ENCODE measurements around the gene TMEM37.
"Not testable (repeated sequence)": the region's sequence is repeated elsewhere in the genome, so short reads cannot be mapped to it uniquely, and the experiment has no call there.

TMEM37 gene, protein sequence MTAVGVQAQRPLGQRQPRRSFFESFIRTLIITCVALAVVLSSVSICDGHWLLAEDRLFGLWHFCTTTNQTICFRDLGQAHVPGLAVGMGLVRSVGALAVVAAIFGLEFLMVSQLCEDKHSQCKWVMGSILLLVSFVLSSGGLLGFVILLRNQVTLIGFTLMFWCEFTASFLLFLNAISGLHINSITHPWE

DNA sequence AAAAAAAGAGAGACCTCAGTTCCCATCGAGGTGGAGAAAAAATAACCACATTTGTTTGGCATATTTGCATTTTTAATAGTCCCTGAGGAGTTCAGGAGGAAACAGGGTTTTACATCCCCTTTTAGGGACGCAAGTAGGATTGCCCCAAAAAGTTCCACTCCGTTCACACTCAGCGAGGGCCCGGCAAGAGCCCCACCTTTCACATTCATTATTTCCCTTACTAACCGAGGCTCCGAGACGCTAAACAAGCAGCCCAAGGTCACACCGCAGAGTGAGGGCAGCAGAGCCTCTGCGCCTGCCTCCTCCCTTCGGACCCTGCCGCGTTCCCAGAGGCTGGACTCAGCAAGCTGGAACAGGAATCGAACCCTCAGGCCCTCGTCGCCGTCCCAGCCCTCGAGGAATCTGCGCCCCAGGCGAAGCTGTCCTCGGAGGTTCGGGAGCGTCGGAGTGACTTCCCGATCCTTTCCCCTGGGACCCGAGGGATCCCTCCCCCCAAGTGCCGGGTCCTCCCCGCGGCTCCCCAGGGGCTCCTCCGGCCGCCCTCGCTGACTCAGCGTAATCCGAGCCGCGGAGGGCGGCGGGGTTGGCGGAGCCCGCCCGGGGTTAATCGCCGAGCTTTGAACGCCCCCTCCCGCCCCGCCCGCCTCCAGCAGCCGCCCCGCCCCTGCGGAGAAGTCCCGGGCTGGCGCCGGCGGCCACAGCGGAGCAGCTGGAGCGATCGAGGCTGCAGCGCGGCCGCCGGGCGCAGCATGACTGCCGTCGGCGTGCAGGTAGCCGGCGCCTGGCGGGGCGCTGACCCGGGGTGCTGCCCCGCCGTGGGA is at the start of gene TMEM37:
TMEM37 (plus strand) TSS at position 700 of the 821 bp plus-strand sequence; CDS start at position 750, 50 bp downstream.
- DNase-seq = no peak

DNA sequence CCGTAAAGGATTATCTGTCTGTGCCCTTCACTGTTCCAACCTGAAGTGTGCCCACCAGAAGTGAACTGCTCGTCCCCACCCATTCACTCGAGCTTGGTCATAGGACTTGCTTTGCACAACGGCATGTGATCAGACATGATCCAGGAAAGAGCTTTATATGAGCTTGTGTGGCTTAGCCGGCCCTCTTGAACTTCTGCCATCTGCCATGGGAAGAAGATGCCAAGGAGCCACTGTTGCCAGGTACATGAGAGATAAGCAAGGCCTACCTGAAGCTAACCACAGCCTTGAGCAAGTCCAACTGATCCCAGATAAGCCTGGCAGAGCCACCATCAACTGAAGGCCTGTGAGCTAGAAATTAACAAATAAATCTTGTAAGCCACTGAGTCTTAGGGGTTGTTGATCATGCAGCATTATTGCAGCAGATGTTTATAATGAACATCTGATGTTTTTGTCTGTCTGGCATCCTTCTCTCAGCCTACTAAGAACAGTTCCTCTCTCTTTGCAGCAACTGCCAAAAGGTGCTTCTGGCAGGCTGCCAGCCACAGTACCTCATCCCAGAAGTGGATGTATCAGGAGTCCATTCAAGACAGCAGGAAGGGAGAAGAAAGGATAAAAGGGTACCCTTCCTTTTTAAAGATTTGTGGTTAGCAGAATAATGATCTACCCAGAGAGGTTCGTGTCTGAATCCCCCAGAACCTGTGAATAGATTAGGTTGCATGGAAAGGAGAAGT is 48.1 kb upstream of the TMEM37 start:
- DNase-seq = no peak

DNA sequence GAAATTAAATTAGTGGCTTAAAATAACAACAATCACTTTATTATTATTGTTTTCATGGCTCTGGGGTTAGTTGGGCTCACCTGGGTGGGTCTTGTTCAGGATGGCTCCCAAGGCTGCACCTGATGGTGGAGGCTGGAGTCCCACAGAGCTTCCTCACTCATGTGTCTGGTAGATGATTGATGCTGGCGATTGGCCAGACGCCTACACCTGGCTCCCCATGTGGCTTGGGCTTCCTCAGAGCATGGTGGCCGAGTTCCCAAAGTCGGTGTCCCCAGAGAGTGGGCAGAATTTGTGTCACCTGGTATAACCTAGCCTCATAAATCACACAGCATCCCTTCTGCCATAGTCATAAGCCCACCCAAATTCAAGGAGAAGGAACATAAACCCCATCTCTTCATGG is 46.7 kb upstream of the TMEM37 start:
- no peak for DNase-seq

DNA sequence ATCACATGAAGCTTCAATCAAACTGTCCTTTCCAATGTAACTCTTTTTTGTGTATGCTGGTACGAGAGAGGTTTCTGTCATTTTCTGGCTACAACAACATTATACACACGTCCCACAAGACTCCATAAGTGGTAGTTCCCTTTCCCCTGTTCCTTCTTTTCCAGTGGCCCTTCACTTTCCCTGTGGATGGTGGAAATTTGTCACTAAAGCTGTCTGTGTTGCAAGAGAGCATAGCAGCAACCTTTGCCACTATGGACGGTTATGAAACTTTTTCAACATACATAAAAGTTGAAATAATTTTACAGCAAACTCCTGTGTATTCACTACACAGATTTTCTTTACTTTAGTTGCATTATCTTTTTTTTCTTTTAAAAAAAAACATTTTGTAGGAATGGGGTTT is 46.2 kb upstream of the TMEM37 start:
- DNase-seq = no peak

DNA sequence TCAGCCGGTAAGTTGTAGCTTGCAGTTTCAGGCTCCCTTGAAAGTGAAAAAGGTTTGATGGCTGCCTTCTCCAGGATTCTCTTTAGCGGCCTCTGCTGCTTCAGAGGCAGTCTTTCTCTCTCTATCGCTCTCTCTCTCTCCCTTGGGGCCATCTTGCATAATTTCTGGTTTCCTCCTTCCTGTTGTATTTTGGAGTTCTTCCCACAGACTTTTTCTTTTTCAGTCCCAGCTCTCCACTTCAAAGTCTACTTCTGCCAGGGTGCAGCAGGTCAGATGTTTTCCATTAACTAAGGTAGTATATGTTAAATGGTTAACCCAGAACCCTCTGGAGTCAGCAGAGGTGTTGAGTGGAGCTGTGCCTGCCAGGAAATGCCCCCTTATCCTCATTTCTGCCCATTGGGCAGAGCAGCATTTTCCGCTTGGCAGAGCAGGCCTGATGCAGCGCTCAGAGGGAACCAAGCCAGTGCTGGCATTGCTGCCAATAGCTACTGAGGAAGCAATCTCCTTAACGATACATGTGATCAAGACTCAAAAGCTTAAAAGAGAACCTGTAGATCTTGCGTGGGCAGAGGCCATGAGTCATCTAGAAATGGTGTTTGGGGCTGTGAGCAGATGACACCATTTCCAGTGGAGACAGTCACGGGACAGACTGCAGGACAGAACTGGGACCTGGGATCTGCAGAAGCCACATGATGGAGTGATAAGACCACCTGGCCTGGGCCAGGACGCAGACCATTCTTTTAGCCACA is 44.1 kb upstream of the TMEM37 start:
- DNase-seq = peak in 1 of 2 donors; percentile 53

DNA sequence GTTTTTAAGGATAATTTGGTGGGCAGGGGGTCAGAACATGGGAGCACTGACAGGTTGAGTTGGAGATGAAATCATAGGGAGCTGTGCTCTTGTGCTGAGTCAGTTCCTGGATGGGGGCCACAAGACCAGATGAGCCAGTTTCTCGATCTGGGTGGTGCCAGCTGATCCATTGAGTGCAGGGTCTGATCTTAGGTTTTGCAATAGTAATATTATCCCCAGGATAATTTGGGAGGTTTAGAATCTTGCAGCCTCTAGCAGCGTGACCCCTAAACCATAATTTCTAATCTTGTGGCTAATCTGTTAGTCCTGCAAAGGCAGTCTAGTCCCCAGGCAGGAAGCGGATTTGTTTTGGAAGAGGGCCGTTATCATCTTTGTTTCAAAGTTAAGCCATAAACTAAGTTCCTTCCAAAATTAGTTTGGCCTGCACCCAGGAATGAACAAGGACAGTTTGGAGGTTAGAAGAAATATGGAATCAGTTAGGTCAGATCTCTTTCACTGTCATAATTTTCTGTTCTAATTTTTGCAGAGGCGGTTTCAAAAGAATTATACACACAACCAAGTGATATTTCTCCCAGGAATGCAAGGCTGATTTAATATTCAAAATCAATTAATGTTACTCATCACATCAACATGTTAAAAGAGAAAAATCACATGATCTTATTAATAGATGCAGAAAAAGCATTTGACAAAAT is 41.9 kb upstream of the TMEM37 start:
- no peak for DNase-seq

DNA sequence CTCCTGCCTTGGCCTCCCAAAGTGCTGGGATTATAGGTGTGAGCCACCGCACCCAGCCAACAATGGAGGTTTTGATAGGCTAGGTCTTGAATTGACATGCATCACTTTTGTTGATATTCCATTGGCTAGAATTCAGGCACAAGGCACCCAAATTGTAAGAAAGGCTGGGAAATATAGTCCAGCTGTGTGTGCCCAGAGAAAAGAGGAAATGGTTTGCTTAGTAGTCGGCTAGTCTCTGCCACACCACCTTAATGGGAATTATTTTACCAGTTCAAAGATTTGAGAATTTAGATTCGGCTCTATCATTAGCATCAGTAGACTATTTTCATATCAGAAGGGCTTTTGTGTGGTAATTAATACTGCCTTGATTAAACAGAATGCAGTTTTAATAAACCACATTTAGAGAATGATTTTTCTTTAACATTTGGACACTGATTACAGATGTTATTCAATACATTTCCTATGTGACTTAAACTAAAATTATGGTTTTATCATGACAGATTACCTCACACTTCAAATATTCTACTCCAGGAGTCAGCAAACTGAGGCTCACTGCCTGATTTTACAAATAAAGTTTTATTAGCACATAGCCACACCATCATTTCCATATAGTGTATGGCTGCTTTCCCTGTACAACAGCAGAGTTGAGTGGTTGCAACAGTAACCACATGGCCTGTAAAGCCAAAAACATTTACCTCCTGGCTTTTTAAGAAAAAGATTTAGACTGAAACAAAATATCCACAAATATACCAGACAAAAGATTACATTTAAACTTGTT is 37.5 kb upstream of the TMEM37 start:
- DNase-seq = no peak

DNA sequence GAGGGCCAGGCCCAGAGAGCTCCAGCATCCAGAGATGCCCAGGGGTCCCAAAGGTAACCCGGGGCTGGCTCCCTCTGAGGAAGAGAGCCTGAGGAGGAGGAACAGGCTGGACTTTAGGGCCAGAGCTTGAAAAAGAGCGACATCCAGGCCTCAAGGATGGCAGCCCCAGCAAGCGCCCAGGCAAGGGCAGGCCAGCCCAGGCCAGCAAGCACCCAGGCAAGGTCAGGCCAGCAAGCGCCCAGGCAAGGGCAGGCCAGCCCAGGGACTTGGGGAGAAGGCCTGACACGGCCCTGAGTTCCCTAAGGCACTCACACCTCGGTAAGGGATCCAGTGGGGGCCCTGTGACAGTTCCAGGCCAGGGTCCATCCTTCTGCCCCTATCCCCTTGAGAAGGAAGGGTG is 34.5 kb upstream of the TMEM37 start:
- DNase-seq = no peak

DNA sequence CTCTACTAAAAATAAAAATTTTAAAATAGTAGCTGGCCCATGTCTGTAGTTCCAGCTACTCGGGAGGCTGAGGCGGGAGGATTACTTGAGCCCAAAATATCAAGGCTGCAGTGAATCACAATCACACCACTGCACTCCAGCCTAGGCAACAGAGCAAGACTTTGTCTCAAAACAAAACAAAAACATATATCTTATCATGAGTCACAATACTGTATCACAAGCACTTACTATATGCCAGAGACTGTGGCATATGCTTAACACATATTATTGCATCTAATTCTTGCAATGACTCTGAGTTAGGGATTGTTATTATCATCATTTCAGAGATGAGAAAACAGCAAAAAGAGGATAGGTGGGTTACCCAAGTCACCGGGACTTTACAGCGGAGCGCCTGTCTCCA is 29.5 kb upstream of the TMEM37 start:
- no peak for DNase-seq

DNA sequence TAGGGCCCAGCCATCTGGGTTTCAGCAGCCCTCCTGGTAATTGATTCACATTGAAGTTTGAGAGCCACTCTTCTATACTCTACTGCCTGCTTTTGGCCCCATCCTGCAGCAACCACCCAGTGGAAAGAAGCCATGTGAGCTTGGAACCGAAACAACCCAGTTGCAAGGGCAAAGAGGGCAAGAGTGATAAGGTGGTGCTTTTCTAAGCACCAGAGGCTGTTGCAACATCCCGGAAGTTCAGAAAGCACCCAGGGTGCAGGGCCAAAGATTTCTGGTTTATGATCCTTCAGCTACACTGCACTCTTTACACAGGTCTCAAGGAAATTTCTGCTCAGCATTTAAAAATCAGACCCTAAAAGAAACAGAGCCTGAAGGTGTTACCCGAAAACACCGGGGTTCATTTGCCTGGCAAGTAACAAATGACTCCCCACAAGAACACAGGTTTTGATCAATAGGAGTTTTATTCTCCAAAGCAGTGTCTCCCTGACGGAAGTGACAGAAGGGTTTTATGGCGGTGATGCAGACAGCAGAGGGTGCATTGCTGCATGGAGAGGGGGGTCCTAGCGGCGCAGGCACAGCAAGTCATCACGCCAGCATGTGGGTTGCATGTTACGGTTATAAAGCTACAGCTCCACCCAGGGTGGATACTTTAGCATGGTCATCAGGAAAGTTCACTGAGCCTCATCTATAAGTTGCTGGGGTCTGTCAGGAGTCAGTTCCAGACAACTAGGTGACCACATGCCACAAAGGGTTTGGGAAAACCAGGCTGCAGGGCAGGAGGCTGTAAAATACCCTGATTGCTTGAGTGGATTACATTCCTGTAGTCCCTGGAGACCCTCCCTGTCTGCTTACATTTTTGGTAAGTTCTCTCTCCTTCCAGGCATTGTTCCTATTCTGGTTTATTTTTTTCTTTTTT is 28.8 kb upstream of the TMEM37 start:
- DNase-seq = no peak

DNA sequence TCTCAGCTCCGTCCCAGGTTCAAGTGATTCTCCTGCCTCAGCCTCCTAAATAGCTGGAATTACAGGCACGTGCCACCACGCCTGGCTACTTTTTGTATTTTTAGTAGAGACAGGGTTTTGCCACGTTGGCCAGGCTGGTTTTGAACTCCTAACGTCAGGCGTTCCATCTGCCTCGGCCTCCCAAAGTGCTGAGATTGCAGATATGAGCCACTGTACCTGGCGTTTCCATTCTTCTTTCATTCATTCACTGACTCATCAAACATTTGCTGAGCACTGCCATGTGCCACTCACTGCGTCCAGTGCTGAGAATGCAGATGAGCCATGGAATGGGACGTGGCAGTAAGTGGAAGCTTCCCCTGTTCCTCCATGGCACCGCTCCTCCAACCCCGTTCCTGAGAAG is 28.0 kb upstream of the TMEM37 start:
- DNase-seq = not testable (repeated sequence)

DNA sequence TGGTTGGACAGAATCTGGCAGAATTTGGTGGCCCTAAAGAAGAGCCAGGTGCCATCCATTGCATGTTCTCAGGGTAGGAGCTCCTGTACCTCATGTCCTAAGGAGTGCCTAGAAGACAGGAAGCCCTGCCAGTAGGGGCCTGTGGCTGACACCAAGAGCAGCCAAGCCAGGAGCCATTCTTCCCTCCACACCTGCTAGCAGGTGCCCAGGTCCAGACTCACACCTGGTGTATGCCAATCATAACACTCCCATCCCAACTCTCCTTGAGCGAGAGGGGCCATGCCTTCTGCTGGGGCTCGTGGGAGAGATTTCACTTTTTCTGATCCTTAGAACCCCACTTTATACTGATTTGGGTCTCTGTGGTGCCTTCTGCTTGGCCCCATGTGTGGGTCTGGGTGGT is 26.5 kb upstream of the TMEM37 start:
- DNase-seq = no peak

DNA sequence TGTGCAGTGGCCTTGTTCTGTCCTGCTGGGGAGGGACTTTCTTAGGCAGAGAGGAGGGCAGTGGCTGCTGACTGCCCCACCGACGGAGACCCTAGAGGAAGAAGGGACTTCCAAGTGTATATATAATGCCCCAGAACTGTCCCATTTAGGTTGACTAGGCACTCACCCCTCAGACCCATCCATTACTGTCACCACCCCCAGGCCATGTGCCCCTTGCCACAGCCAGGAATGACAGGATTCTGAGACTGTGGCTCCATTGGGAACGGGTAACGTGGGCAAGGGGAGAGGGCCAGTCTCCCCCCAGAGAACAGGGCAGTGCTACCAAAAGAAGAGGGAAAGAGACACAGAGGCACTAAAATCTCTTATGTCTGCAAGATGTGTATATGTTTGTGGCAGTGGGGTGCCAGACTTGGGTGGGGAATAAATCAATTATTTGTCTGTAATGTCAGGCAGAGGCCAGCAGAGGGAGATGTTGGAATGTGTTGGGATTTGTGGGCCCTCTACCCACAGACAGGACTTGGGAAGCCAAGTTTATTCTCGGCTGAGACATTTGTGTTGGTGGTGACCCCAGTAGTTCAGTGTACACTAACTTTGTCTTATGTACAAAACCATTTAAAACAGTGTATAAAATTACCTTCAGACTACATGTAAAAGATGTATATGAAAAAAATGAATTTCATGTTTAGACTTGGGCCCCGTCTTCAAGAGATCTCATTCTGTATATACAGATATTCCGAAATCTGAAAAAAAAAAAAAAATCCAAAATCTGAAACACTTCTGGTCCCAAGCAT is 24.0 kb upstream of the TMEM37 start:
- peak; percentile 24 to 35 for DNase-seq

DNA sequence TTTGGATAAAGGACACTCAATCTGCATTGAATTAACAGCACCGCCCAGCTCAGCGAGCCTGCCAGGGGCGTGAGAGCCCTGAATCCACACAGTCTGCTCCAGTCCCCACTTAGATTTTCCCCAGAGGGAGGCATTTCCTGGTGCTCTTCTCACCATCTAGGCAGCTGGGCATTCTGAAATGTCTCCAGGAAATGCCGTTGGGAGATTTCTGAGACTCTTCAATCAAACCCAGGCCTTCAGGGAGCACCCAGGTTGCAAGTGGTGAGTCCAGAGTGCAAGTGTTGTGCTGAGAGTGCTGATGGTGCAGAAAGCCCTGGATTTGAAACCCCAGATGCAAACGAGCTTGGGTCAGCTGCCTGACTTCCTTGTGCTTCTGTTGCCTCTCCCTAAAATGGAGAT is 23.4 kb upstream of the TMEM37 start:
- DNase-seq = no peak

DNA sequence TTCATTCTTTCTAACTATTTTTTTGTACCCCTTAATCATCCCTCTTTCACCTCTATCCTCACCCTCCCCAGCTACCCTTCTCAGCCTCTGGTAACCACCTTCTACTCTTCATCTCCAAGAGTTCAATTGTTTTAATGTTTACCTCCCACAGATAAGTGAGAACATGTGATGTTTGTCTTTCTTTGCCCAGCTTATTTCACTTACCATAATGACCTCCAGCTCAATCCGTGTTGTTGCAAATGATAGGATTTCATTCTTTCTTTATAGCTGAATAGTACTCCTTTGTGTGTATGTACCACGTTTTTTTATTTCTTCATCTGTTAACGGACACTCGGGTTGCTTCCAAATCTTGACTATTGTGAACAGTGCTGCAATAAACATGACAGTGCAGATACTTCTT is 22.1 kb upstream of the TMEM37 start:
- no peak for DNase-seq

DNA sequence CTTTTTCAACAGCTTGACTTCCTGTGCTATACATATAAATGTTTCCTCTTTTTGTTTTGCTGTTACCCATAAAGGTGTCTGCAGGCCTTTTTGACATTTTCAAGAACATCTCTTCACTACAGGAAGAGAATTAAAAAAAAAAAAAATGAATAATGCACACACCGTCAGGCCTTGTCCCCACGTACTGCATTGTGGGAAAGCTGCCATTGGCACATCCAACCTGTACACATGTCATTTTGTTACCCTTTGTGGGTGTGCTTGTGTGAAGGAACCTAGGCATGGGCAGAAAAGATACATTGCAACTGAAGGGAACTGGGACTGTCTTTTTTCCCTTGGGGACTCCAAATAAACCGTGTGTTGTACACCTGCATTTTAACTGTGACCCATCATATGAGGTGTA is 16.8 kb upstream of the TMEM37 start:
- DNase-seq = no peak

DNA sequence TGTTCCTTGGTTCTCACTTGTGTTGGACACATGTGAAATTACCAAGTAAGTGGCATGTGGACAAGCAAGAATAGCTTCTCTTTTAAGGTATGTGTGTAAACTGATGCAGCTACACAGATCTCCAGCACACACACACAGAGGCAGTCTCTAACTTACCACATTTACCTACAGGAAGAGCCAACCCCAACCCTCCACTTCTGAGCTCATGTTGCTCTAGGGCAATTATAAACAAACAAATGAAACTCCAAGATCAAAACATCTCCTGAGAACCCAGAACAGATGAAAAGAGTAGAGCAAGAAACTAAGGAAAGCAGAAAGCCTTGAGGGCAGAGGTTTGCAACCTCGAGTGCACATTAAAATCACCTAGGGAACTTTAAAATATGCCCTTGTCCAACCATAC is 16.0 kb upstream of the TMEM37 start:
- DNase-seq = no peak

DNA sequence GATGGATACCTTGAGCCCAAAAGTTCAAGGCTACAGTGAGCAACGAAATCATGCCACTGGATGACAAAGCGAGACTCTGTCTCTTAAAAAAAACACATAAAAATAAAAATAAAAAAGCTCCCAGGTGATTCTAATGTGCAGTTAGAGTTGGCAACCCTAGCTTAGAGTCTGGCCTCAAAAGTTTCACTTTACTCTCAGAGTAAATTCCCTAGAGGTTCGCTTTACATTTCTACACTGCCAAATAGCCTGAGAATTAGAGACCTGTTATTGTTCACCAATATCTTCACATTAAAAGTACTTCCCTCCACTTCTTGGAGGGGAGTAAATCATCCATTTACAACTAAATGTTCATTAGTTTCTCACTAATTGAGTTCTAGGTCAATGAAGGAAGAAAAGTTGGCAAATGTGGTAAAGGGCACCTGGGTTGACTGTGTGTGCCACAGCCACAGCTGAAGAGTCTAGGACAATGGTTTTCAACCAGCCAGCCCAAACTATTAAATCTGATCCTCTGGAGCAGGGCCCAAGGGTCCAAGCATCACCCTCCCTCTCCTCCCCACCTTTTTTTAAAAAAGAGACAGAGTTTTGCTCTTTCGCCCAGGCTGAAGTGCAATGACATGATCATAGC is 15.2 kb upstream of the TMEM37 start:
- no peak for DNase-seq

DNA sequence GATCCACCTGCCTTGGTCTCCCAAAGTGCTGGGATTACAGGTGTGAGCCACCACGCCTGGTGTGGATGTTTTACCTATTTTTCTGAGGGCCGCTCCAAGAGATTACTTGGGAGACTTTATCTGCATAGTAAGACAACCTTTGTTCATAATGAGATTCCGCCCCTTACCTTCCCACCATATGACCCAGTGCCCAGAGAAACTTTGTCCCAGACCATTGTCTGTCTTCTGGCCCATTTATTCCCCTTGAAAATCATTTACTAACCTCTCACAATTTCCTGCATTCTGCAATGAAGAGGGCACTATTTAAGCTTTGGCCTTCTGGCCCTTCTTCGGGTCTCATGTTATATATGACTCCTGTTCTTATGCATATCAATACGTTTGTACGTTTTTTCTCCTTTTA is 13.7 kb upstream of the TMEM37 start:
- no peak for DNase-seq
